NCI-H2227 treated with DMSO at 0.1 percent for 48 hours (cell line): ENCODE measurements around the gene SLC27A6.

Source experiments
- DNase-seq: peaks from one replicate; lab custom pipeline; 2025; lab: John Stamatoyannopoulos, UW

The SLC27A6 gene

DNA sequence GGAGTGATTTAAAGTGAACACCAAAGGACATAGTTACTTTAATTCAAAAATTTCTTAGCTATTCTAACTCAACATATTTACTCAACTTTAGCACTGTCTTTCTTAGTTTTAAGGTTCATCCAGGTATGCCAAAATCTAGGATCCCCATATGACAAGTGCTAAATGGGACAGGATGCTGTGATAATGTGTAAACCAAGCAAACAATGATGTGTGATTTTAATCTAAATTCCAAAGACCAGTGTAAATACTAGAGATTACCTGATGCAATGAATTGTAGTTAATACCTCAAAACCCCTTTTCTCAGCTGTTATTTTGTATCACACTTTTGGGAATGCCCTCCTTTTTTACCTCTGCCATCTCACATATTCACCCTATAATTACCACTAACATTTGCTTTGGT lies 102.5 kb downstream of the SLC27A6 start:
- no peak for DNase-seq

DNA sequence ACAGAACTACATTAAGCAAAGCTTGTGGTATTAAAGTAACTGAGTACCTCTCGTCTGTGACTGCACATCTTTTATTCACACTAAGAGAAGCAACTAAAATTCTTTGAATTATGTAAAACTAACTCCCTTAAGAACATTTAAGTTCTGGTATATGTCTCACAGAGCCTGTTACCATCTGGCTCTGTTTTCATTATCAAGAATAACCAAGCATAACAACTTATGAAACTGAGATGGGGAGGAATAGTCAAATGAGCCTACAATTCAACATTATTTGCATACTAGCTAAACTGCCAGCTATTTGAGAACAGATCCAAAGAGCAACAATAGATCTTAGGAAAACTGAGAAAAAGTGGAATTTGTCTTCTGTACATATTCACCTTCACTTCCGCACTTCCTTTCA lies 104.0 kb downstream of the SLC27A6 start:
- DNase-seq = no peak

GRCh38 chr5:129073111-129073510 lies 107.8 kb downstream of the SLC27A6 start:
- no peak for DNase-seq

DNA sequence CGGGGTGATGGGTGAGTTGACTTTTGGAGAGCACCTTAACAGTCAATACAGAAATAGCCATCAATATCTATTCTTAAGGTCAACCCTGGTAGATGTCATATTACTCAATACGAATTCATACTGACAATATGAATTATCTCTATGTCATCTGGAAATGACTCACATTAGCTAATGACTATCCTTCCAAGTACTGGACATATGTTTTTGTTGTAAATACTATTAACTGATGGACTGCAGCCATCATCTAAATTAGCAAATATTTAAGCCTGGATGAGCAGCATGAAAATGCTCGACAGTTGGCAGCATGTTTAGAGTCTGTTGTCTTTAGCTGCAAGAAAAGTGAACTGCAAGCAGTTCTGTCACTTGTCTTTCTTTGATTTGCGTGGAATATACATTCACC lies 109.6 kb downstream of the SLC27A6 start:
- no peak for DNase-seq

- no peak for DNase-seq
Measured at GRCh38 chr5:129077433-129078075, 112.3 kb downstream of the SLC27A6 start.

DNA sequence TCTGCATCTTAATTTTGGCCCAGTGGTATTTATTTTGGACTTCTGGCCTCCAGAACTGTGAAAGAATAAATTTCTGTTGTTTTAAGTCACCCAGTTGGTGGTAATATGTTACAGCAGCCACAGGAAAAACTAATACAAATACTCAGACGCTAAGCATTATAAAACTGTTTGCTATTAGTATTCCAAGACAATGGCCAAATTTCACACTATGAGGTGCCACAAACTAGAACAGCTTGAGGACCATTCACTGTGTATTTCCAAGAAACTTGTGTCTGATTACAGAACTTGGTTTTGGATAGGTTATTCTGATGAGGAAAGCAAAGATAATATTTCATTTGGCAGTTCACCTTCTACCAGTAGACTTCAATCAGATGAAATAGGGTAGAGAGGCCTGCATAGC lies 113.0 kb downstream of the SLC27A6 start:
- DNase-seq = no peak

DNA sequence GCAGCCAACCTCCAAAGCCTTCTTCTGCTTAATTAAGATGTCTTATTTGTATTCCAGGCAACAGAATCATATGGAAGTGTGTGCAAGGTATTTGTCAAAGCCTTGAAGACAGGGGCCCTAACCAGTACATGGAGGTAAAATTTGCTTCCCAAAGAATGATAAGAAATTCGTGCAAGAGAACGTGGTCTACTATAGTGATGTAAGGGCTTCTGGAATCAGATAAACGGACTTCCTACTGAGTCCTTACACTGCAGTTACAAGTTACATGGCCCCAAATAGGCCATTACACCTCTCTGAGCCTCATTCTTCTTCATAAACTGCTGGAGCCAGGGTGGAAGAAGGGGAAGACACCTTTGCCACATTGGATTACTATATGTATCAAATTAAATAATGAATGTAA lies 113.4 kb downstream of the SLC27A6 start:
- DNase-seq = no peak

- no peak for DNase-seq
Measured at GRCh38 chr5:129079496-129079895, 114.2 kb downstream of the SLC27A6 start.

DNA sequence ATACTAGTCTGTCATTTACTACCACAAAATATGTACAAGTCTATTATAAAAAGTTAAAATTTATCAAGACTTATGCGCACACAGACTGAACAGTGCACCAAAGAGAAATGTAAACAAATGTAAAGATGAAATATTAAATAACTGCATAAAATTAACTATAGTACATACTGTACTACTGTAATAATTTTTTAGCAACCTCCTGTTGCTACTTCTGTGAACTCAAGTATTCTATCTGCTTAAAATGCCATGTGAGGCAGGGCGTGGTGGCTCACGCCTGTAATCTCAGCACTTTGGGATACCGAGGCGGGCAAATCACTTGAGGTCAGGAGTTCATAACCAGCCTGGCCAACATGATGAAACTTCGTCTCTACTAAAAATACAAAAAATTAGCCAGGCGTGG lies 115.5 kb downstream of the SLC27A6 start:
- no peak for DNase-seq

DNA sequence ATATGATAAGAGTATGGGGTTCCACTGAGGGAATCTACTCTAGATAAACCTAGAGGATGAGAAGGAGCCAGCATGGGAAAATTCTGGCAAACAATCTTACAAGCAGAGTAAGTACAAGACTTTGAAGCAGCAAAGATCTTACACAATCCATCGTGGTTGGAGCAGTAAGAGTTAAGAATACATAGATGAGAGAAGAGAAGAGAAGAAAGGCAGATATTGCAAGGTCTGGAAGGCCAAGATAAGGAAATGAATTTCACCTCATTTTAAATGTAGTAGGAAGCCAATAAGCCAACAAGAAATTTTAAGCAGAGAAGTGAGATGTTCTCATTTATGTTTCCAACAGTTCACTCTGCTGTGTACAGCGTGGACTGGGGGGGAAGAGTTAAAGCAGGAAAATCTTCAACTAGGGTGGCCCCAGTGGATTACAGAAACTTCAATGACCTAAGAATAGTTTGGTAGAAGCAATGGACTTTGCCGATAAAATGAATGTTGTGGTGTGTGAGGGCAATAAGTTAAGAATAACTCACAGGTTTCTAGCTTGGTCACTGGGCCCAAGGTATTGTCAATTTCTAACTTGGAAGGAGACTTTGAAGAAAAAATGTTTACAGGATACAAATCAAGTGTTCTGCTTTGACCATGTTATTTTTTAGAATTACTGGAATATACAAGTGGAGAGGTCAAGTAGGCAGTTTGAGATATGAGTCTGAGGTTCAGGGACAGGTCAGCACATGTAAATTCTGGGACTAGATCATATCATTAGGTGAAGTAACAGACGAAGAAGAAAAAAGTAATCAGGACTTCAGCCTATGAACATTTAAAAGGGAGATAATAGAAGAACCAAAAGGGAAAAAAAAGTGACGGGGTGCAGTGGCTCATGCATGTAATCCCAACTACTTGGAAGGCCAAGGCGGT lies 117.2 kb downstream of the SLC27A6 start:
- no peak for DNase-seq
